Bladder microvascular endothelial cell (primary cell): Measurements from ENCODE around the gene SMAP1. TPM values are rescaled to one million over a fixed set of nuclear protein-coding genes. Genes with fewer than 3 reads are reported as not detected.

Experiments used
- total RNA-seq: library from RNA; depleted of rRNA; stranded (reverse); fragments of >200 nt; gene quantifications from 2 replicates; pipeline ENCODE4 v1.2.3, GENCODE V29; 2014

Gene SMAP1
- 12.0 and 18.9 TPM in 2 replicates for total RNA-seq

DNA sequence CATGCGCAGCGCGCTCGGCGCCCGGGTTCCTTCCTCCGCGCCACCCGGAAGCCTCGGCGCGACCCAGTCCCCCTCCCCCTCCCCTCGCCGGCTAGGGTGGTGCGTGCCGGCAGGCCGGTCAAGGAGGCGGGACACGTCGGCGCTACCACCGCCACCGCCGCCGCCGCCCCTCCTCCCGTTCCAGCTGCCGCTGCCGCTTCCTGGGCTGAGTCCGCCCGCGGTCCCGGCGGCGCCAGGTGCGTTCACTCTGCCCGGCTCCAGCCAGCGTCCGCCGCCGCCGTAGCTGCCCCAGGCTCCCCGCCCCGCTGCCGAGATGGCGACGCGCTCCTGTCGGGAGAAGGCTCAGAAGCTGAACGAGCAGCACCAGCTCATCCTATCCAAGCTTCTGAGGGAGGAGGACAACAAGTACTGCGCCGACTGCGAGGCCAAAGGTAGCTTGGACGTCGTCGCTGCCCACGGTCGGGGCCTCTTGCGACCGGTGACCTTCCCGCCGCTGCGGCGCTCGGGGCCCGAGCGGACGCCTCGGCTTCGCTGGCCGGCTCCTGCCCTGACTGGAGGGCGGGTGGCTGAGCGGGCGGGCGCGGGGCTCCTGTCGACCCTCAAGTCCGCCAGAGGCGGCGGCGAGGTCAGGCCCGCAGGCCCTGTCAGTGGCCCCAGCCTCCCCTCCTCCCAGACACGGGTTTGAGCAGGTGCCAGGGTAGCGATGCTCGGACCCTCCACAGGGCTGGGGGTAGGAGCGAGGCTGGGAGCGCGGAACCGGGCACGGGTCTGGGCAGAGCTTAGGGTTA lies at the start of gene SMAP1:
TSS of gene SMAP1 (plus strand) at position 173 of the 788 bp plus-strand sequence. CDS start at position 314, 141 bp downstream.

Other genes with a start within 250 kb of the SMAP1 start
- gene SDHAF4, start 101.0 kb upstream of the SMAP1 start, total RNA-seq, result 2.8 and 4.0 TPM in 2 replicates